Fibroblast of skin of scalp (primary cell): ENCODE results near the gene ALDH4A1.
"Not testable (repeated sequence)": the region's sequence is repeated elsewhere in the genome, so short reads cannot be mapped to it uniquely, and the experiment has no call there.

Source experiments
- DNase-seq: peaks from one replicate; pipeline ENCODE4 v3.0.0-alpha.2; 2013

The ALDH4A1 gene

GRCh38 chr1:18875107-18875795 is 27.1 kb downstream of the ALDH4A1 start:
- DNase-seq, result peak; percentile 75

- no peak for DNase-seq
These were observed 27.8 kb downstream of the ALDH4A1 start for GRCh38 chr1:18874600-18874999.

GRCh38 chr1:18874036-18874435 is 28.3 kb downstream of the ALDH4A1 start:
- DNase-seq, result no peak

- no peak for DNase-seq
These were observed 30.2 kb downstream of the ALDH4A1 start for GRCh38 chr1:18872071-18872611.

GRCh38 chr1:18871401-18872070 is 30.8 kb downstream of the ALDH4A1 start:
- no peak for DNase-seq

- no peak for DNase-seq
These were observed 31.4 kb downstream of the ALDH4A1 start for GRCh38 chr1:18870957-18871356.

GRCh38 chr1:18870595-18870865 is 31.8 kb downstream of the ALDH4A1 start:
- not testable (repeated sequence) for DNase-seq

GRCh38 chr1:18869847-18870594 is 32.3 kb downstream of the ALDH4A1 start:
- no peak for DNase-seq

- DNase-seq, result no peak
These were observed 33.4 kb downstream of the ALDH4A1 start for GRCh38 chr1:18868801-18869424.

- DNase-seq, result no peak
These were observed 34.0 kb downstream of the ALDH4A1 start for GRCh38 chr1:18868354-18868753.

GRCh38 chr1:18866846-18867245 is 35.5 kb downstream of the ALDH4A1 start:
- DNase-seq, result no peak

GRCh38 chr1:18866314-18866713 is 36.0 kb downstream of the ALDH4A1 start:
- DNase-seq, result no peak

- DNase-seq, result no peak
These were observed 37.2 kb downstream of the ALDH4A1 start for GRCh38 chr1:18865176-18865575.

- DNase-seq, result no peak
These were observed 40.8 kb downstream of the ALDH4A1 start for GRCh38 chr1:18861590-18861989.

- no peak for DNase-seq
These were observed 41.3 kb downstream of the ALDH4A1 start for GRCh38 chr1:18861082-18861481.

GRCh38 chr1:18859560-18859959 is 42.8 kb downstream of the ALDH4A1 start, which contains the start of gene TAS1R2:
Gene TAS1R2 (minus strand): TSS chr1:18859660. CDS start chr1:18859660, 0 bp downstream.
- DNase-seq, result no peak

GRCh38 chr1:18858070-18858688 is 44.2 kb downstream of the ALDH4A1 start:
- no peak for DNase-seq

- DNase-seq, result no peak
These were observed 45.9 kb downstream of the ALDH4A1 start for GRCh38 chr1:18856435-18856834.

GRCh38 chr1:18855573-18855972 is 46.8 kb downstream of the ALDH4A1 start:
- peak; percentile 2 for DNase-seq

GRCh38 chr1:18854331-18855025 is 47.9 kb downstream of the ALDH4A1 start:
- DNase-seq, result no peak

GRCh38 chr1:18852501-18852900 is 49.9 kb downstream of the ALDH4A1 start:
- no peak for DNase-seq

GRCh38 chr1:18849261-18849711 is 53.1 kb downstream of the ALDH4A1 start:
- DNase-seq, result peak; percentile 15
